A549 (cell line): ENCODE data around the gene ATM.

ENCODE experiments used
- CHD2 ChIP-seq: fragments of 150-350 bp; IDR thresholded peaks from 2 replicates; pipeline ENCODE4 v1.6.1; 2014; ENCODE audit warnings: low read length; ENCODE audit not compliant: partially characterized antibody
- HDAC2 ChIP-seq: fragments of 200-600 bp; sonication (generic); IDR thresholded peaks from 2 replicates; pipeline ENCODE4 v1.6.1; 2016
- POLR2A ChIP-seq: IDR thresholded peaks from 2 replicates; pipeline ENCODE4 v1.6.1; 2012; ENCODE audit warnings: mild to moderate bottlenecking, low read length

- TF ChIP-seq CHD2 (no peak), HDAC2 (no peak), POLR2A (no peak)
Observed at GRCh38 chr11:108221911-108222573, 825 bp upstream of the ATM start.
